H1 (cell line): ENCODE measurements around the gene CDC42BPB. TPM values are rescaled to one million over a fixed set of nuclear protein-coding genes. Genes with fewer than 3 reads are reported as not detected.

Experiments
- E2F6 ChIP-seq: IDR thresholded peaks from 2 replicates; pipeline ENCODE4 v1.6.1; 2012; ENCODE audit warnings: inconsistent platforms
- FOSL1 ChIP-seq: IDR thresholded peaks from 2 replicates; pipeline ENCODE4 v1.6.1; 2011; ENCODE audit warnings: mild to moderate bottlenecking, low read depth, low read length, moderate library complexity; ENCODE audit not compliant: insufficient read depth
- PHF8 ChIP-seq: fragments of 200-600 bp; sonication (generic); conservative IDR thresholded peaks from 2 replicates; pipeline ENCODE4 v1.7.1; 2012; ENCODE audit warnings: low read depth, mild to moderate bottlenecking, inconsistent platforms, low read length, moderate library complexity
- polyA plus RNA-seq, 7 experiments: library from polyadenylated mRNA; depleted of rRNA in 3 of 7; stranded (reverse) in 5 of 7; unstranded in 2 of 7; fragments of >200 nt in 5 of 7; fragments of 200-250 nt in 2 of 7; gene quantifications; 1 replicate in 5 of 7; 2 replicates in 1 of 7; 4 replicates in 1 of 7; pipeline versions ENCODE4 v1.2.1 to v1.2.3, GENCODE V29; 2011 to 2013; ENCODE audit warnings: missing spikeins in 2 of 7, mixed read lengths in 2 of 7
- total RNA-seq: library from RNA; stranded (reverse); fragmentation: NEBNext Ultra II Directional; extraction: Animal tissue kit (Norgen Biotek cat#: 25700); gene quantifications from 2 replicates; pipeline ENCODE4 v1.2.1, GENCODE V29; 2021

The CDC42BPB gene
- total and polyA plus RNA-seq, 2 of the 8 experiments (the other 6 are each of a cell fraction or from before 2014, with no cell fraction given), result 51.2 to 88.2 TPM

GRCh38 chr14:103045371-103045869, 11.9 kb downstream of the CDC42BPB start (continued):
- TF ChIP-seq PHF8 (no peak), E2F6 (no peak), FOSL1 (no peak)
- TF ChIP-seq, all 59 proteins: peak for 0
